DOHH2 (cell line): ENCODE results near the gene AOC3.

Source experiments
- EZH2phosphoT487 ChIP-seq: fragments of 200-600 bp; sonication (generic); IDR thresholded peaks from 2 replicates; pipeline ENCODE4 v1.6.1; 2017; ENCODE audit warnings: borderline replicate concordance, mild to moderate bottlenecking, antibody characterized with exemption, low read length, moderate library complexity, mixed read lengths
- TF ChIP-seq, protein P1 (sequence below): fragments of 200-600 bp; sonication (generic); IDR thresholded peaks from one replicate; pipeline ENCODE4 v1.5.1; 2014; ENCODE audit warnings: antibody characterized with exemption, mild to moderate bottlenecking, low read depth, low read length; ENCODE audit not compliant: poor library complexity, severe bottlenecking

DNA sequence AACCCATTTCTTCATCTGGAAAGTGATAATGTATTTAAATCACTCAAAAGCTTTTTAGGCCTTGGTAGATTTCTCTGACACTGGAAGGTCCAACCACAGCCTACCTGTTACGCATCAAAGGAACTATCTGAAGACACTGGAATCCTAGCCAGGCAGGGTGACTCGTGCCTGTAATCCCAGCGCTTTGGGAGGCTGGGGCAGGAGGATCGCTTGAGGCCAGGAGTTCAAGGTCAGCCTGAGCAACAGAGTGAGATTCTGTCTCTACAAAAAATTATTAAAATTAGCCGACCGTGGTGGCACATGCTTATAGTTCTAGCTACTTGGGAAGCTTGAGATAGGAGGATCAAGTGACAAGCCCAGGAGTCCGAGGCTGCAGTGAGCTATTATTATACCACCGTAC lies 31.2 kb downstream of the AOC3 start:
- TF ChIP-seq, protein P1, sequence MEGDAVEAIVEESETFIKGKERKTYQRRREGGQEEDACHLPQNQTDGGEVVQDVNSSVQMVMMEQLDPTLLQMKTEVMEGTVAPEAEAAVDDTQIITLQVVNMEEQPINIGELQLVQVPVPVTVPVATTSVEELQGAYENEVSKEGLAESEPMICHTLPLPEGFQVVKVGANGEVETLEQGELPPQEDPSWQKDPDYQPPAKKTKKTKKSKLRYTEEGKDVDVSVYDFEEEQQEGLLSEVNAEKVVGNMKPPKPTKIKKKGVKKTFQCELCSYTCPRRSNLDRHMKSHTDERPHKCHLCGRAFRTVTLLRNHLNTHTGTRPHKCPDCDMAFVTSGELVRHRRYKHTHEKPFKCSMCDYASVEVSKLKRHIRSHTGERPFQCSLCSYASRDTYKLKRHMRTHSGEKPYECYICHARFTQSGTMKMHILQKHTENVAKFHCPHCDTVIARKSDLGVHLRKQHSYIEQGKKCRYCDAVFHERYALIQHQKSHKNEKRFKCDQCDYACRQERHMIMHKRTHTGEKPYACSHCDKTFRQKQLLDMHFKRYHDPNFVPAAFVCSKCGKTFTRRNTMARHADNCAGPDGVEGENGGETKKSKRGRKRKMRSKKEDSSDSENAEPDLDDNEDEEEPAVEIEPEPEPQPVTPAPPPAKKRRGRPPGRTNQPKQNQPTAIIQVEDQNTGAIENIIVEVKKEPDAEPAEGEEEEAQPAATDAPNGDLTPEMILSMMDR, result no peak
- TF ChIP-seq EZH2phosphoT487, result no peak
